ENCODE measurements around the gene BTBD6.

Gene BTBD6

GRCh38 chr14:105209091-105209490, 39.2 kb upstream of the BTBD6 start:
- CTCF ChIA-PET: interaction anchor here (0.7 kb wide), 1 partner anchor 301 kb away, joined by 5 read pairs; no protein-coding TSS in a partner anchor
- POLR2A ChIA-PET (ENCODE audit: low non-redundant PET): no interaction called here
- TF ChIP-seq CTCF (conservative IDR thresholded peaks at IDR 0.05; ENCODE audit: low read depth): no peak
- H3K27ac ChIP-seq: no peak overlapping the region
- DNase-seq (ENCODE audit: low spot score): no peak

DNA sequence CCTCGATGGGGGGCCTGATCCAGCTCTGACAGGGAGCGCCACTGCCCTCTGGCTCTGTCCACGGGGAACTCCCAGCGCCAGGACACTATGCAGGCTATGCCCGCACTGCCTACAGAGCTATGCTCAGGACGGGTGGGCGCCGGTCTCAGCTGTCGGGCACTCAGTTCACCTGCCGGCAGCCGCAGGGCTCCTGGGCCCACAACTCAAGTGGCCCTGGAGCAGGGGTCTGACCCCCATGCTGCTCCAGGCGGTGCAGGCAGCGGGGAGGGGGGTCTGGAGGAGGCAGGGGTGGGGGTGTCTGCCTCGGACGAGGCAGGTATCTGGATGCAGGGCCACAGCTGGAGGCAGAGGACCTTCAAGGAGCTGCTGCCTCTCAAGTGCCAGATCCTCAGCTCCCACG, 38.7 kb upstream of the BTBD6 start:
- CTCF ChIA-PET: no interaction called here
- no peak overlapping the region for H3K27ac ChIP-seq
- DNase-seq (ENCODE audit: low spot score): no peak
- TF ChIP-seq CTCF (conservative IDR thresholded peaks at IDR 0.05; ENCODE audit: low read depth): no peak
- POLR2A ChIA-PET (ENCODE audit: low non-redundant PET): no interaction called here

DNA sequence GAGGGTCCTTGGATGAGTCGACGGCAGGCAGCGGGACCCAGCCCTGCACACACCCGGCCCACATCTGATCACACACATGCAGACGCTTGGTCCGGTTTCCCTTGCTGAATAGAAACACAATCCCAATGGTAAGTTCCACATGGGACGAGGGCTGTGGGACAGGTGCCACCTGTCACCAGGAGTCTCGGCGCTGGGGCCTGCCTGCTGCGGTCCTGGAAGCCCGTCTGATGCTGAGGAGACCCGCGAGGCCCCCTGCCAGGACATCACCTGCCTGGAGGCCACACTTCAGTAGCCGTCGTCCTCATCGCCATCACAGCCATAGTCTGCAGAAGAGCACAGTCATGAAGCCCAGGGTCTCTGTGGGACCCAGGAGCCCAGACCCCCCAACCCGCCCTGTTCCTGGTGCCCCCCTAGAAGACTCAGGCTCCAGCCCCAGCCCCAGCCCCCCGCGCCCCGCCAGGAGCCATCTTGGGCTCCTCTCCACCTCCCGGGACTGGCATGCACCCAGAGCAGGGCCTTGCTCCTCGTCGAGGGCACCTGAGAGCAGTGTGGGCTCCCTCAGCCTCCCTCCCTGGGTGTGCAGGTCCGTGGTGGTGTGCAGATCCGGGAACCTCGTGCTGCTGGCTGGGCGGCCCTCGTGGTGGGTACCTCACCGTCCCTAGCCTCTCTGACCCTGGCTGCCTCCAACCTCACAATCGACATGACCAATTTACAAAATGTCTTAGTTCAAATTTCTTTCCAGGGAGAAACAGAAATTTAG, 37.9 kb upstream of the BTBD6 start:
- no peak for TF ChIP-seq CTCF (conservative IDR thresholded peaks at IDR 0.05; ENCODE audit: low read depth)
- no peak for DNase-seq (ENCODE audit: low spot score)
- peak overlapping the region; percentile 2; the same call in 1 of the 2 replicates for H3K27ac ChIP-seq
- POLR2A ChIA-PET (ENCODE audit: low non-redundant PET): no interaction called here
- CTCF ChIA-PET: interaction anchor here (0.8 kb wide), 1 partner anchor 148 kb away, joined by 4 read pairs; no protein-coding TSS in a partner anchor

DNA sequence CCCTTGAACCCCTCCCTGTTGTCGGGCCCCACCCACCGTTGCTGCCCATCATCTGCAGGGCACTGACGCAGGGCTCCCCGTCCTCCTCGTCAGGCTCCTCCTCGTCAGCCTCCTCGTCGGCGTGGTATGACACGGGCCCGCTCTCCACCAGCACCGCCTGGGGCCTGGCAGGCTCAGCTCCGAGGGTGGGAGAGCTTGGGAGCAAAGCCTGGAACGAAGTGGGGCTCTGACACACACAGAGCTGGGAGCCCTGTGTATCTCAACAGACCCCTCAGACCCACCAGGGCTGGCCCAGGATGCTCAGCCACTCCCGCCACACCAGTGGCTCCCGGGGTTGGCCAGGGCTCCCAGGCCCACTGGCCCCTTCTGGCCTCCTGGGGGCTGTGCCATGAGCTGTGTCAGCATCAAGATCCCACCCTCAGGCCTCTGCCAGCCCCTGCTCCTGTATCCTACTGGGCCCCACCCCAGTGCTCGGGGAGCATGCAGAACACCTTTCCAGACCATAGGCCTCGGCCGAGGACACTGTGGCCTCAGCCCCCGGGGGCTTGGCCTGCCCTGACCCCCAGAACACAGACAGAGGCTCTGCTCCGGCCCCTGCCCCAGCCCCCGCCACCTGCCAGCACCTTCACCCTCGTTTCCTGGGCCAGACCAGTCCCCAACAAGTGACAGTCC, 37.1 kb upstream of the BTBD6 start:
- POLR2A ChIA-PET (ENCODE audit: low non-redundant PET): no interaction called here
- no peak for DNase-seq (ENCODE audit: low spot score)
- CTCF ChIA-PET: interaction anchor here (0.8 kb wide), 1 partner anchor 149 kb away, joined by 4 read pairs; no protein-coding TSS in a partner anchor
- TF ChIP-seq CTCF (conservative IDR thresholded peaks at IDR 0.05; ENCODE audit: low read depth): no peak
- peak overlapping the region; percentile 17; the same call in 1 of the 2 replicates for H3K27ac ChIP-seq

DNA sequence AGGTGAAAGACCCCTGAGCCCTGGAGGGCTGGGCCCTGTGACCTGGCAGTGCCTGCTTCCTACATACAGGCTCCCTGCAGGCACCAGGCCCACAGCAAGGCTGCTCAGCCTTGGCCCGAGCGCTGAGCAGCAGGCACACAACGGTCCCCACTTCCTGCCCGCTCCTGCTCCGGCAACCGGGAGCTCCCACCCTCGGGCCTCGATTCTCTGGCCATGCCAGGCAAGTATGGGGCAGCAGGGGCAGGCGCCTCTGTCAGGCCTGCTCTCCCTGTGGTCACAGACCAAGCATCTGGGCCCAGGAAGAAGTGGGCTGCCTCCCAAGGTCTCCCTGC, 36.6 kb upstream of the BTBD6 start:
- TF ChIP-seq CTCF (conservative IDR thresholded peaks at IDR 0.05; ENCODE audit: low read depth): no peak
- ChIA-PET POLR2A (ENCODE audit: low non-redundant PET) (no interaction called here), CTCF (no interaction called here)
- DNase-seq (ENCODE audit: low spot score): no peak
- H3K27ac ChIP-seq: peak overlapping the region; percentile 17; the same call in 1 of the 2 replicates

DNA sequence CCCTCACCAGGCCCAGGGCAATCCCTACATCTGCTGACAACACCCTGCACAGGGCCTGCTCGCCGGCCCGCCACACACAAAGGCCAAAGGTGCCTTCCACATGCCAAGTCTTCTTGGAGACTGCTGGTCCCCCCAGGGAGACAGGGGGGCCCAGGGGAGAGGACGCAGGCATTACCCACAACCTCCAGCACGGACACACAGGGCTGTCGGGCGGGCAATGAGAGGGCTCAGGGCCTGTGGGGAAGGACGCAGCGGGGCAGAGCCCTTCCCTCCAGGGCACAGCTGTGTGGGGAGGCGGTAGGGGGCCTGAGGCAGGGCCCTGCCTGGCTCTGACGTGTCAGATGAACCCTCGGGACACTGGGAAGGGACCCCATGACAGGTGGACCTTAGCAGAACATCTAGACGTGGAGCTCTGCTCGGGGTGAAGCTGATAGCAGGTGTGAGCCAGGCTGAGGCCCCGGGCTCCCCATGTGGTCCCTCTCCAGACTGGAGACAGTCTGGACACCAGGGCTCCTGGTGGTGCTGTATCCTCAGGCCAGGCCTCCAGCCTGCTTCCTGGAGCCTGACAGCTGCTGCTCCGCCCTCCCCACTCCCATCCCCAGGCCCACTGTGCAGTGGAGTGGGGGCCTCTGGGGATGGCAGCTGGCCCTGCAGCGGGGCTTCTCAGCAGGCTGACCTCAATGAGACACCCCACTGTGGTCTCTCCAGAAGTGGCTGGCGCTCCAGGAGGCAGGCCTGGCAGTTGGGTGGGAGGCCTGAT, 35.6 kb upstream of the BTBD6 start:
- no peak overlapping the region for H3K27ac ChIP-seq
- ChIA-PET CTCF (interaction anchor here (0.8 to 1.4 kb wide), 2 partner anchors 11 to 13 kb away, joined by 3 to 5 read pairs; no protein-coding TSS in a partner anchor), POLR2A (ENCODE audit: low non-redundant PET) (no interaction called here)
- DNase-seq (ENCODE audit: low spot score): no peak
- no peak for TF ChIP-seq CTCF (conservative IDR thresholded peaks at IDR 0.05; ENCODE audit: low read depth)
